ENCODE data around the gene SLC12A5. TPM values are rescaled to one million over a fixed set of nuclear protein-coding genes. Genes with fewer than 3 reads are reported as not detected.
A peak's percentile ranks its signal among the peaks of the same experiment; 100 is the strongest.

SLC12A5 gene
- total RNA-seq, 6 donors from 2014 or later, result 0.69 to 1.3 TPM; not detected in 4

GRCh38 chr20:46043556-46043955, 14.5 kb downstream of the SLC12A5 start:
- Histone ChIP-seq H3K27me3 (no peaks in the 10 kb centered on the region), H3K4me3 (no peak overlapping the region), H3K36me3 (no peaks in the 10 kb centered on the region), H3K4me1 (no peaks in the 10 kb centered on the region), H3K9me3 (no peaks in the 10 kb centered on the region), H3K27ac (no peak overlapping the region)
- 55 to 64% methylated on average over 7 of the region's 7 CpGs for WGBS, 2 donors
- no peak for DNase-seq
- no peak for ATAC-seq (ENCODE audit: low FRiP score in 2 of 2)
- TF ChIP-seq POLR2AphosphoS5 (IDR thresholded peaks at IDR 0.05) (no peak), CTCF (IDR thresholded peaks at IDR 0.05) (no peak), EP300 (IDR thresholded peaks at IDR 0.05) (no peak), POLR2A (IDR thresholded peaks at IDR 0.05) (no peak)

DNA sequence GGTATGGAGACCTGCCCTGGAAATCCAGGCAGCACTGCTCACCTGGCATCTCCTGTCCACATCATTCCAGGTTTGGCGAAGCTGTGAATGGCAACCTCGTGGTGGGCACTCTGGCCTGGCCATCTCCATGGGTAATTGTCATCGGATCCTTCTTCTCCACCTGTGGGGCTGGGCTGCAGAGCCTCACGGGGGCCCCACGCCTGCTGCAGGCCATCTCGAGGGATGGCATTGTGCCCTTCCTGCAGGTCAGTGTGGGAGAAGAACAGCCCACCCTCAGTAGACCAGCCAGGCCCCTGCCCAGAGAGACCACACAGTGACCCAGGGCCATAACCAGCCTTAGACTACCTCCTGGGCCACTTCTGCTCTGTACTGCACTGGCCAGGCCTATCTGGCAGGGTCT, 15.9 kb downstream of the SLC12A5 start:
- H3K27me3 ChIP-seq, result no peaks in the 10 kb centered on the region
- WGBS, 2 donors, result 79% methylated on average over 2 to 6 of the region's 6 CpGs
- no peak overlapping the region for H3K4me3 ChIP-seq
- no peak for ATAC-seq (ENCODE audit: low FRiP score in 2 of 2)
- H3K9me3 ChIP-seq, result no peaks in the 10 kb centered on the region
- peak in 1 of 2 donors; percentile 47 for DNase-seq
- no peaks in the 10 kb centered on the region for H3K36me3 ChIP-seq
- no peak for TF ChIP-seq EP300 (IDR thresholded peaks at IDR 0.05)
- TF ChIP-seq POLR2A (IDR thresholded peaks at IDR 0.05), result no peak
- TF ChIP-seq POLR2AphosphoS5 (IDR thresholded peaks at IDR 0.05), result no peak
- no peak for TF ChIP-seq CTCF (IDR thresholded peaks at IDR 0.05)
- no peaks in the 10 kb centered on the region for H3K4me1 ChIP-seq
- H3K27ac ChIP-seq, result no peak overlapping the region

DNA sequence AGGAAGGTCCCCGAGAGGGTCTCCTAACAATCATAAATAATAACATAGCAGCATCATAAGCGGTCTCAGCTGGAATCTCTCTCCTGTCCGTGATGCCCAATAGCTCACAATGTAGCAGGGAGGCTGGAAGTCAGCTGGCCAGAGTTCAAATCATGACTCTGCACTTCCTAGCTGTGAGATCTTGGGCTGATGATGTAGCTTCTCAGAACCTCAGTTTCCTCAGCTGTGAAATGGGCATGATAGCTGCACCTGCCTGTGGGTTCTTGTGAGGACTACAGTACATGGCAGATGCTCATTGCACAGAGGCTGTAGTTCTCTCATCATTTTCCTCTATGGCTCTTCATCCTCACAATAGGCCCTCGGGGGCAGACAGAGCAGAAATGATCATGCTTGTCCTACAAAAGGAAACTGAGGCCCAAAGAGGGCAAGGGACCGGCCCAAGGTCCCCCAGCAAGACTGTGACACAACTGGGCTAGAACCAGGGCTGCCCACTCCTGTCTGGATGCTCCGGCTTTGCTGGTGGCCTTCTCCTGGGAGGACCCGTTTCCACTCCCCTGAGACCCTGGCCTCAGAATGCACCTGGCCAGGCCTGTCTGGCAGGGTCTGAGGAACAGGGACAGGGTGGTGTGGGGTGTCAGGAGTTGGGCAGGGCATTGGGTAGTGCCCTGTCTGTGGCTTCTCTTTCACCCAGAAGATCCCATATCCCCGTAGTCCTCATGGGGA, 17.7 kb downstream of the SLC12A5 start:
- WGBS, 2 donors, result 74 to 81% methylated on average over 3 to 8 of the region's 8 CpGs
- DNase-seq, result no peak
- TF ChIP-seq CTCF (IDR thresholded peaks at IDR 0.05), result no peak
- no peak for TF ChIP-seq EP300 (IDR thresholded peaks at IDR 0.05)
- no peak for TF ChIP-seq POLR2A (IDR thresholded peaks at IDR 0.05)
- TF ChIP-seq POLR2AphosphoS5 (IDR thresholded peaks at IDR 0.05), result no peak
- Histone ChIP-seq H3K4me3 (no peak overlapping the region), H3K9me3 (no peaks in the 10 kb centered on the region), H3K4me1 (no peaks in the 10 kb centered on the region), H3K36me3 (no peaks in the 10 kb centered on the region), H3K27me3 (no peaks in the 10 kb centered on the region), H3K27ac (no peak overlapping the region)
- ATAC-seq (ENCODE audit: low FRiP score in 2 of 2), result no peak

- DNase-seq, result no peak
- WGBS, 2 donors, result 66 to 83% methylated on average over 4 to 8 of the region's 8 CpGs
- no peak overlapping the region for H3K27ac ChIP-seq
These were observed 18.8 kb downstream of the SLC12A5 start for GRCh38 chr20:46047821-46048220.

More at GRCh38 chr20:46047821-46048220, 18.8 kb downstream of the SLC12A5 start:
- Histone ChIP-seq H3K4me3 (no peak overlapping the region), H3K36me3 (no peaks in the 10 kb centered on the region), H3K27me3 (no peaks in the 10 kb centered on the region), H3K4me1 (no peaks in the 10 kb centered on the region), H3K9me3 (no peaks in the 10 kb centered on the region)
- no peak for ATAC-seq (ENCODE audit: low FRiP score in 2 of 2)
- no peak for TF ChIP-seq EP300 (IDR thresholded peaks at IDR 0.05)
- no peak for TF ChIP-seq CTCF (IDR thresholded peaks at IDR 0.05)
- no peak for TF ChIP-seq POLR2A (IDR thresholded peaks at IDR 0.05)
- TF ChIP-seq POLR2AphosphoS5 (IDR thresholded peaks at IDR 0.05), result no peak
